HCT116 (cell line): ENCODE data around the gene EGFR. TPM values are rescaled to one million over a fixed set of nuclear protein-coding genes. Genes with fewer than 3 reads are reported as not detected.

Experiments used
- ATAC-seq: fragments of 200-7000 bp; cut with Tn5 transposase; 2 replicates; pipeline ENCODE4 v1.9.1; 2020; ENCODE audit warnings: mild to moderate bottlenecking, moderate library complexity
- BruUV-seq: library from RNA; stranded (reverse); fragments of 400-500 nt; replicated peaks from 2 replicates; lab custom pipeline; 2021; lab: Mats Ljungman, UMichigan
- CTCF ChIA-PET: fragments of 300-600 bp; sonication (Branson Sonifier 250); formaldehyde crosslinking; loops from one replicate; lab custom pipeline; 2021; ENCODE audit warnings: antibody characterized with exemption; lab: Charles Lee
- POLR2A ChIA-PET: fragments of 300-600, 350-600 bp; sonication (Branson Sonifier 250); formaldehyde crosslinking; loops from one replicate; lab custom pipeline; 2021; ENCODE audit warnings: antibody characterized with exemption; lab: Charles Lee
- RAD21 ChIA-PET, 2 experiments: fragments of 300-600 bp; sonication (Branson Sonifier 250); formaldehyde crosslinking; loops; one replicate each; lab custom pipeline; 2023; ENCODE audit warnings: low total read pairs in 2 of 2; ENCODE audit not compliant: uncharacterized antibody in 2 of 2, unreplicated experiment in 2 of 2, low non-redundant PET in 1 of 2; lab: Charles Lee
- DNase-seq: peaks from one replicate; pipeline ENCODE4 v3.0.0-alpha.2; 2010; ENCODE audit warnings: low read depth, low spot score
- H2AFZ ChIP-seq: fragments of 200-600 bp; shearing (Covaris generic), sonication (generic); 2 replicates; pipeline ENCODE4 v1.6.1; 2017; ENCODE audit warnings: low read depth, mixed run types, mixed read lengths, antibody characterized with exemption, low read length; ENCODE audit not compliant: poor library complexity, severe bottlenecking
- H3K27ac ChIP-seq: 2 replicates; pipeline ENCODE4 v1.5.1; 2012; ENCODE audit warnings: low read depth, low read length
- H3K27me3 ChIP-seq: fragments of 200-600 bp; sonication (generic); 2 replicates; pipeline ENCODE4 v1.6.1; 2016; ENCODE audit warnings: mixed run types, low read length, mixed read lengths; ENCODE audit not compliant: insufficient read depth
- H3K36me3 ChIP-seq, 2 experiments: fragments of 200-500 bp in 1 of 2; fragments of 200-600 bp in 1 of 2; sonication (Bioruptor generic) in 1 of 2; sonication (generic) in 1 of 2; 2 replicates each; pipeline versions ENCODE4 v1.5.1 to v1.6.1; 2014 to 2016; ENCODE audit warnings: low read length in 2 of 2, inconsistent platforms in 1 of 2, mixed read lengths in 1 of 2, mixed run types in 1 of 2; ENCODE audit not compliant: insufficient read depth in 2 of 2, control insufficient read depth in 1 of 2
- H3K4me1 ChIP-seq, 2 experiments: fragments of 200-600 bp in 1 of 2; sonication (generic) in 1 of 2; 2 replicates each; pipeline versions ENCODE4 v1.5.1 to v1.6.1; 2012 to 2017; ENCODE audit warnings: low read length in 2 of 2, inconsistent platforms in 1 of 2, mild to moderate bottlenecking in 1 of 2, mixed read lengths in 1 of 2, mixed run types in 1 of 2, moderate library complexity in 1 of 2; ENCODE audit not compliant: insufficient read depth in 2 of 2, control insufficient read depth in 1 of 2
- H3K4me2 ChIP-seq: fragments of 200-600 bp; sonication (generic); 2 replicates; pipeline ENCODE4 v1.6.1; 2017; ENCODE audit warnings: mixed run types, low read length, mixed read lengths
- H3K4me3 ChIP-seq, 2 experiments: fragments of 200-600 bp in 1 of 2; sonication (generic) in 1 of 2; replicated peaks in 1 of 2; 2 replicates each; pipeline ENCODE4 v1.5.1; 2011 to 2016; ENCODE audit warnings: low read length in 2 of 2, control low read depth in 1 of 2, low read depth in 1 of 2, mild to moderate bottlenecking in 1 of 2, mixed read lengths in 1 of 2, mixed run types in 1 of 2
- H3K79me2 ChIP-seq: fragments of 200-600 bp; sonication (generic); 2 replicates; pipeline ENCODE4 v1.6.1; 2017; ENCODE audit warnings: mild to moderate bottlenecking, mixed run types, low read length, moderate library complexity, mixed read lengths; ENCODE audit not compliant: insufficient read depth
- H3K9ac ChIP-seq: fragments of 200-600 bp; sonication (generic); 2 replicates; pipeline ENCODE4 v1.6.1; 2016; ENCODE audit warnings: low read length, mixed read lengths
- H3K9me2 ChIP-seq: fragments of 200-600 bp; sonication (generic), shearing (Covaris generic); 2 replicates; pipeline ENCODE4 v1.6.1; 2017; ENCODE audit warnings: mixed run types, mild to moderate bottlenecking, moderate library complexity; ENCODE audit not compliant: insufficient read depth
- H3K9me3 ChIP-seq, 2 experiments: fragments of 200-500 bp in 1 of 2; fragments of 200-600 bp in 1 of 2; sonication (Bioruptor generic) in 1 of 2; sonication (generic) in 1 of 2; 2 replicates each; pipeline ENCODE4 v1.6.1; 2014 to 2017; ENCODE audit warnings: low read length in 2 of 2, mixed read lengths in 2 of 2, inconsistent platforms in 1 of 2, low read depth in 1 of 2, mild to moderate bottlenecking in 1 of 2, mixed run types in 1 of 2, moderate library complexity in 1 of 2; ENCODE audit not compliant: control insufficient read depth in 1 of 2, insufficient read depth in 1 of 2
- H4K20me1 ChIP-seq: fragments of 200-600 bp; sonication (generic), shearing (Covaris generic); 2 replicates; pipeline ENCODE4 v1.6.1; 2017; ENCODE audit warnings: mixed run types, mild to moderate bottlenecking, moderate library complexity; ENCODE audit not compliant: insufficient read depth
- CEBPB ChIP-seq: IDR thresholded peaks from 2 replicates; pipeline ENCODE4 v1.6.1; 2012; ENCODE audit warnings: low read depth
- CTCF ChIP-seq, 3 experiments: fragments of 200-600 bp in 1 of 3; sonication (generic) in 1 of 3; IDR thresholded peaks in 2 of 3; conservative IDR thresholded peaks in 1 of 3; 2 replicates each; pipeline ENCODE4 v1.5.1; 2012 to 2017; ENCODE audit warnings: low read depth in 2 of 3, low read length in 2 of 3, antibody characterized with exemption in 1 of 3, borderline replicate concordance in 1 of 3, control low read depth in 1 of 3, mild to moderate bottlenecking in 1 of 3, mixed read lengths in 1 of 3, mixed run types in 1 of 3, moderate library complexity in 1 of 3; ENCODE audit not compliant: insufficient read depth in 1 of 3
- ELF1 ChIP-seq: IDR thresholded peaks from 2 replicates; pipeline ENCODE4 v1.6.1; 2012; ENCODE audit warnings: low read depth, borderline replicate concordance
- MAX ChIP-seq: IDR thresholded peaks from 2 replicates; pipeline ENCODE4 v1.6.1; 2012
- POLR2A ChIP-seq: IDR thresholded peaks from 2 replicates; pipeline ENCODE4 v1.7.0; 2011; ENCODE audit warnings: borderline replicate concordance; ENCODE audit not compliant: insufficient read depth, insufficient read length; ENCODE audit errors: extremely low read depth
- POLR2AphosphoS5 ChIP-seq: IDR thresholded peaks from 2 replicates; pipeline ENCODE4 v1.6.1; 2011; ENCODE audit warnings: mild to moderate bottlenecking, low read depth, low read length, moderate library complexity
- RAD21 ChIP-seq: IDR thresholded peaks from 2 replicates; pipeline ENCODE4 v1.6.1; 2012; ENCODE audit warnings: low read depth, mild to moderate bottlenecking
- REST ChIP-seq: IDR thresholded peaks from 2 replicates; pipeline ENCODE4 v1.6.1; 2012; ENCODE audit warnings: low read depth
- SIN3A ChIP-seq: IDR thresholded peaks from 2 replicates; pipeline ENCODE4 v1.6.1; 2012; ENCODE audit warnings: low read depth
- SP1 ChIP-seq: IDR thresholded peaks from 2 replicates; pipeline ENCODE4 v1.6.1; 2012; ENCODE audit warnings: low read depth
- TCF7L2 ChIP-seq: IDR thresholded peaks from 2 replicates; pipeline ENCODE4 v1.7.0; 2011; ENCODE audit warnings: borderline replicate concordance, inconsistent platforms; ENCODE audit not compliant: insufficient read depth, insufficient read length; ENCODE audit errors: extremely low read depth
- YY1 ChIP-seq: IDR thresholded peaks from 2 replicates; pipeline ENCODE4 v1.6.1; 2011; ENCODE audit warnings: low read length, low read depth, moderate library complexity, mild to moderate bottlenecking; ENCODE audit not compliant: insufficient replicate concordance; ENCODE audit errors: extremely low read depth
- ZBTB33 ChIP-seq: IDR thresholded peaks from 2 replicates; pipeline ENCODE4 v1.6.1; 2011; ENCODE audit warnings: mild to moderate bottlenecking, low read length, moderate library complexity; ENCODE audit not compliant: insufficient replicate concordance; ENCODE audit errors: extremely low read depth
- ZFX ChIP-seq: fragments of 450-650 bp; IDR thresholded peaks from 2 replicates; pipeline ENCODE4 v1.6.1; 2017
- ZNF274 ChIP-seq: fragments of 200-500 bp; sonication (Bioruptor generic); IDR thresholded peaks from 2 replicates; pipeline ENCODE4 v1.6.1; 2014; ENCODE audit warnings: mild to moderate bottlenecking, low read depth, low read length, inconsistent platforms
- intact Hi-C: fragments of 100-400 bp; cut with micrococcal nuclease; formaldehyde crosslinking; loops from 2 replicates; pipeline ENCODE4 v1.10.0; 2022
- total RNA-seq: library from RNA; stranded (reverse); gene quantifications from one replicate; pipeline ENCODE4 v1.2.1, GENCODE V29; 2021; ENCODE audit not compliant: unreplicated experiment

Gene EGFR
- total RNA-seq, 1 experiment from 2014 or later: 71.5 TPM

- H3K9ac ChIP-seq: no peak overlapping the region
- RAD21 ChIA-PET: no interaction called here
- no TSS peak for BruUV-seq
- TF ChIP-seq MAX: no peak
- no peak for TF ChIP-seq POLR2AphosphoS5
- TF ChIP-seq ZNF274: no peak
- TF ChIP-seq SIN3A: no peak
- TF ChIP-seq RAD21: no peak
- no peak for TF ChIP-seq CEBPB
- no peak for TF ChIP-seq ZFX
- no peak for TF ChIP-seq ELF1
- TF ChIP-seq CTCF (IDR thresholded peaks at IDR 0.05 in 2 of 3, conservative IDR thresholded peaks at IDR 0.05 in 1 of 3; ENCODE audit: borderline replicate concordance in 1 of 3, insufficient read depth in 1 of 3, low read depth in 2 of 3, low read length in 2 of 3): no peak
- TF ChIP-seq TCF7L2: no peak
- no peak for TF ChIP-seq SP1
- no peak for TF ChIP-seq REST
- TF ChIP-seq ZBTB33: no peak
- no peak for TF ChIP-seq POLR2A
- TF ChIP-seq YY1: no peak
- no peak overlapping the region for H3K4me2 ChIP-seq
- H4K20me1 ChIP-seq: no peaks in the 10 kb centered on the region
- intact Hi-C loops: no loop called here
- no peak overlapping the region for H2AFZ ChIP-seq
- ATAC-seq: no peak
- peaks cover 12 to 42% of the 10 kb centered on the region in 2 experiments for H3K36me3 ChIP-seq
- no peak for DNase-seq
- H3K9me2 ChIP-seq: no peaks in the 10 kb centered on the region
- H3K79me2 ChIP-seq: no peaks in the 10 kb centered on the region
- no peaks in the 10 kb centered on the region for H3K9me3 ChIP-seq
- H3K4me1 ChIP-seq: no peaks in the 10 kb centered on the region
- POLR2A ChIA-PET: no interaction called here
- H3K27ac ChIP-seq: no peak overlapping the region
- H3K27me3 ChIP-seq: no peaks in the 10 kb centered on the region
- CTCF ChIA-PET: no interaction called here
- no peak overlapping the region for H3K4me3 ChIP-seq
These were observed 132.1 kb downstream of the EGFR start for GRCh38 chr7:55150709-55151451.
